Measurements from ENCODE around the gene TDRD12.
"Not testable (repeated sequence)": the region's sequence is repeated elsewhere in the genome, so short reads cannot be mapped to it uniquely, and the experiment has no call there.

Gene TDRD12

DNA sequence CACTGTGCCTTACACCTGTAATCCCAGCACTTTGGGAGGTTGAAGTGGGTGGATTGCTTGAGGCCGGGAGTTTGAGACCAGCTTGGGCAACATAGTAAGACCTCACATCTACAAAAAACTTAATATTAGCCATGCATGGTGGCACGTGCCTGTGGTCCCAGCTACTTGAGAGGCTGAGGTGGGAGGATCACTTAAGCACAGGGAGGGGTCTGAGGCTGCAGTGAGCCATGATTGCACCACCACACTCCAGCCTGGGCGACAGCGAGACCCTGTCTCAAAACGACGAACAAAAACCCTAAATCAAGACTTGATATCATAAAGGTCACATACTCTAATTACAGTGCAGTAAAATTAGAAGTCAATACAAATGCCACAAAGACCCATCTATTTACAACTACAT, 132.6 kb downstream of the TDRD12 start:
- Histone ChIP-seq H3K9ac (ENCODE audit: low read length) (no peak overlapping the region), H3K79me2 (ENCODE audit: low read length) (no peaks in the 10 kb centered on the region), H3K27ac (ENCODE audit: low read length) (no peak overlapping the region), H3K4me3 (ENCODE audit: low read length) (no peak overlapping the region), H4K20me1 (ENCODE audit: insufficient read depth, low read length) (no peaks in the 10 kb centered on the region), H2AFZ (ENCODE audit: low read depth, low read length) (no peak overlapping the region), H3K4me1 (ENCODE audit: low read length) (no peaks in the 10 kb centered on the region), H3K27me3 (ENCODE audit: low read depth, low read length) (no peaks in the 10 kb centered on the region), H3K36me3 (replicated peaks; ENCODE audit: low read depth, low read length) (no peaks in the 10 kb centered on the region), H3K4me2 (ENCODE audit: low read length) (no peak overlapping the region), H3K9me3 (ENCODE audit: insufficient read depth, low read length) (no peaks in the 10 kb centered on the region)
- TF ChIP-seq EZH2phosphoT487 (IDR thresholded peaks at IDR 0.05; ENCODE audit: low read depth) (no peak), CTCF (IDR thresholded peaks at IDR 0.05; ENCODE audit: low read depth, low read length) (no peak)

- not testable (repeated sequence) for H3K9ac ChIP-seq (ENCODE audit: low read length); H3K9me3 ChIP-seq (ENCODE audit: insufficient read depth, low read length); H3K4me2 ChIP-seq (ENCODE audit: low read length); H3K4me3 ChIP-seq (ENCODE audit: low read length); H3K27me3 ChIP-seq (ENCODE audit: low read depth, low read length); H3K27ac ChIP-seq (ENCODE audit: low read length); H3K36me3 ChIP-seq (replicated peaks; ENCODE audit: low read depth, low read length); H3K4me1 ChIP-seq (ENCODE audit: low read length); H2AFZ ChIP-seq (ENCODE audit: low read depth, low read length); H4K20me1 ChIP-seq (ENCODE audit: insufficient read depth, low read length); H3K79me2 ChIP-seq (ENCODE audit: low read length)
Measured at GRCh38 chr19:32856818-32857217, 137.3 kb downstream of the TDRD12 start.

DNA sequence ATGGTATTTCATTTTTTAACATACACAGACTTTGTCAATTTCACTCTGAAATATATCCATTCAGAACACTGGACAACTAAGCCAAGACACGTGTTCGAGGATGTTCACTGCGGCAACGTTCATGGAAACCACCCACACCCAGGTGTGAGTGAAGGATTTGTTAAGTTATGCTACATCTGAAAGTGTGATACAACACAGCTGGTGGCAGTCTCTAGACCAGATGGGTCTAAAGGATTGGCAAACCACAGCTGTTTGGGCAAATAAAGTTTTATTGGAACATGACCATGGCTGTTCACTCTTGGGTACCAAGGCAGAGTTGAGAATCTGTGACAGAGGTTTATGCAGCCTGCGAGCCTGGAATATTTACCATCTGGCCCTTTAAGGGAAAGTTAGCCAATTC, 138.0 kb downstream of the TDRD12 start:
- Histone ChIP-seq H3K4me1 (ENCODE audit: low read length) (no peaks in the 10 kb centered on the region), H3K9ac (ENCODE audit: low read length) (no peak overlapping the region), H3K27me3 (ENCODE audit: low read depth, low read length) (no peaks in the 10 kb centered on the region), H3K27ac (ENCODE audit: low read length) (no peak overlapping the region), H4K20me1 (ENCODE audit: insufficient read depth, low read length) (no peaks in the 10 kb centered on the region), H2AFZ (ENCODE audit: low read depth, low read length) (no peak overlapping the region), H3K79me2 (ENCODE audit: low read length) (no peaks in the 10 kb centered on the region), H3K4me3 (ENCODE audit: low read length) (no peak overlapping the region), H3K9me3 (ENCODE audit: insufficient read depth, low read length) (no peaks in the 10 kb centered on the region), H3K4me2 (ENCODE audit: low read length) (no peak overlapping the region), H3K36me3 (replicated peaks; ENCODE audit: low read depth, low read length) (no peaks in the 10 kb centered on the region)
- TF ChIP-seq CTCF (IDR thresholded peaks at IDR 0.05; ENCODE audit: low read depth, low read length) (no peak), EZH2phosphoT487 (IDR thresholded peaks at IDR 0.05; ENCODE audit: low read depth) (no peak)

GRCh38 chr19:32858155-32858554, 138.6 kb downstream of the TDRD12 start:
- TF ChIP-seq EZH2phosphoT487 (IDR thresholded peaks at IDR 0.05; ENCODE audit: low read depth) (no peak), CTCF (IDR thresholded peaks at IDR 0.05; ENCODE audit: low read depth, low read length) (no peak)
- no peaks in the 10 kb centered on the region for H3K9me3 ChIP-seq (ENCODE audit: insufficient read depth, low read length)

GRCh38 chr19:32858559-32858958, 139.0 kb downstream of the TDRD12 start:
- Histone ChIP-seq H3K79me2 (ENCODE audit: low read length) (no peaks in the 10 kb centered on the region), H3K4me3 (ENCODE audit: low read length) (no peak overlapping the region), H3K27ac (ENCODE audit: low read length) (no peak overlapping the region), H3K36me3 (replicated peaks; ENCODE audit: low read depth, low read length) (no peaks in the 10 kb centered on the region), H2AFZ (ENCODE audit: low read depth, low read length) (no peak overlapping the region), H3K9me3 (ENCODE audit: insufficient read depth, low read length) (no peaks in the 10 kb centered on the region), H3K4me2 (ENCODE audit: low read length) (no peak overlapping the region), H3K4me1 (ENCODE audit: low read length) (no peaks in the 10 kb centered on the region), H3K9ac (ENCODE audit: low read length) (no peak overlapping the region), H3K27me3 (ENCODE audit: low read depth, low read length) (no peaks in the 10 kb centered on the region), H4K20me1 (ENCODE audit: insufficient read depth, low read length) (no peaks in the 10 kb centered on the region)
- TF ChIP-seq CTCF (IDR thresholded peaks at IDR 0.05; ENCODE audit: low read depth, low read length) (no peak), EZH2phosphoT487 (IDR thresholded peaks at IDR 0.05; ENCODE audit: low read depth) (no peak)

More at GRCh38 chr19:32858155-32858554, 138.6 kb downstream of the TDRD12 start:
- no peaks in the 10 kb centered on the region for H3K36me3 ChIP-seq (replicated peaks; ENCODE audit: low read depth, low read length)
- H3K27me3 ChIP-seq (ENCODE audit: low read depth, low read length), result no peaks in the 10 kb centered on the region
- no peak overlapping the region for H3K27ac ChIP-seq (ENCODE audit: low read length)
- no peak overlapping the region for H3K9ac ChIP-seq (ENCODE audit: low read length)
- H4K20me1 ChIP-seq (ENCODE audit: insufficient read depth, low read length), result no peaks in the 10 kb centered on the region
- no peak overlapping the region for H3K4me2 ChIP-seq (ENCODE audit: low read length)
- no peak overlapping the region for H2AFZ ChIP-seq (ENCODE audit: low read depth, low read length)
- H3K4me1 ChIP-seq (ENCODE audit: low read length), result no peaks in the 10 kb centered on the region
- H3K79me2 ChIP-seq (ENCODE audit: low read length), result no peaks in the 10 kb centered on the region
- H3K4me3 ChIP-seq (ENCODE audit: low read length), result no peak overlapping the region
